ENCODE measurements around the gene WNT5B. TPM values are rescaled to one million over a fixed set of nuclear protein-coding genes. Genes with fewer than 3 reads are reported as not detected.

Gene WNT5B
- total and polyA plus RNA-seq, 9 of the 15 experiments (the other 6 are each of a cell fraction or from before 2014, with no cell fraction given): 0.42 to 16.8 (median 5.4) TPM

DNA sequence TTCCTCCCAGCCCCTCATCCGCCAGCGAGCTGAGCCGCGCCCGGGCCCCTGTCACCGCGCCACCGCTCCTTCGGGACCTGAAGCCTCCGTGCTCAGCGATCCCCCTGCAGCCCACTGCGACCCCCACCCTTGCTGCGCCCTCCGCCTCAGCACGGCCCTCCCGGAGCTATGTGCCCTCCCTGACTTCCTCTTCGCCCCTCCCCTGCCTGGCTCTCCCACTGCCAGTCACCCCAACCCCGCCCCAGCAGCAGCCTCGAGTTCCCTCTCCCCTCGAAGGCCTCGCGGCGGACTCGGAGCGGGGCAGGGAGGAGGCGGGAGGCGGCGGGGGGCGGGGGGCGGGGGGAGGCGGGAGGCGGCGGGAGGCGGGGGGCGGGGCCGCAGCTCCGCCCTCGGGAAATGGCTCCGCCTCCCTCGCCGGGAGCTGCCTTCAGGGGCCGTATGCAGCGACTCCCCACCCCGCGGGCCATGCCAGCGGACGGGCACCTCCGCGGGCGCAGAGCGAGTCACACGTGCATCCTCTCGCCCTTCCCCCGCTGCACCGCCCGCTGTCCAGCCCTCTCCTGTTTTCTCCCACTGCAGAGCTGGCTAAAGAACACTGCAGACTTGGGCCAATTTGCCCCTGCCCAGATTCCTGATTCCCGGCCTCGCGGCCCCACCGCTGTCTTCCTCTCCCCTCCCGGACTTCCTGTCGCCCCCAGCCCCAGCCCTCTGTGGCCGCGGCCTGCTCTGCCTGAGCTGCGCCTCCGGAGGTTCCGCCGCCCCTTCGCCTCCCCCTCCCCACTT lies 32.7 kb downstream of the WNT5B start (continued):
- TF ChIP-seq, protein P1, sequence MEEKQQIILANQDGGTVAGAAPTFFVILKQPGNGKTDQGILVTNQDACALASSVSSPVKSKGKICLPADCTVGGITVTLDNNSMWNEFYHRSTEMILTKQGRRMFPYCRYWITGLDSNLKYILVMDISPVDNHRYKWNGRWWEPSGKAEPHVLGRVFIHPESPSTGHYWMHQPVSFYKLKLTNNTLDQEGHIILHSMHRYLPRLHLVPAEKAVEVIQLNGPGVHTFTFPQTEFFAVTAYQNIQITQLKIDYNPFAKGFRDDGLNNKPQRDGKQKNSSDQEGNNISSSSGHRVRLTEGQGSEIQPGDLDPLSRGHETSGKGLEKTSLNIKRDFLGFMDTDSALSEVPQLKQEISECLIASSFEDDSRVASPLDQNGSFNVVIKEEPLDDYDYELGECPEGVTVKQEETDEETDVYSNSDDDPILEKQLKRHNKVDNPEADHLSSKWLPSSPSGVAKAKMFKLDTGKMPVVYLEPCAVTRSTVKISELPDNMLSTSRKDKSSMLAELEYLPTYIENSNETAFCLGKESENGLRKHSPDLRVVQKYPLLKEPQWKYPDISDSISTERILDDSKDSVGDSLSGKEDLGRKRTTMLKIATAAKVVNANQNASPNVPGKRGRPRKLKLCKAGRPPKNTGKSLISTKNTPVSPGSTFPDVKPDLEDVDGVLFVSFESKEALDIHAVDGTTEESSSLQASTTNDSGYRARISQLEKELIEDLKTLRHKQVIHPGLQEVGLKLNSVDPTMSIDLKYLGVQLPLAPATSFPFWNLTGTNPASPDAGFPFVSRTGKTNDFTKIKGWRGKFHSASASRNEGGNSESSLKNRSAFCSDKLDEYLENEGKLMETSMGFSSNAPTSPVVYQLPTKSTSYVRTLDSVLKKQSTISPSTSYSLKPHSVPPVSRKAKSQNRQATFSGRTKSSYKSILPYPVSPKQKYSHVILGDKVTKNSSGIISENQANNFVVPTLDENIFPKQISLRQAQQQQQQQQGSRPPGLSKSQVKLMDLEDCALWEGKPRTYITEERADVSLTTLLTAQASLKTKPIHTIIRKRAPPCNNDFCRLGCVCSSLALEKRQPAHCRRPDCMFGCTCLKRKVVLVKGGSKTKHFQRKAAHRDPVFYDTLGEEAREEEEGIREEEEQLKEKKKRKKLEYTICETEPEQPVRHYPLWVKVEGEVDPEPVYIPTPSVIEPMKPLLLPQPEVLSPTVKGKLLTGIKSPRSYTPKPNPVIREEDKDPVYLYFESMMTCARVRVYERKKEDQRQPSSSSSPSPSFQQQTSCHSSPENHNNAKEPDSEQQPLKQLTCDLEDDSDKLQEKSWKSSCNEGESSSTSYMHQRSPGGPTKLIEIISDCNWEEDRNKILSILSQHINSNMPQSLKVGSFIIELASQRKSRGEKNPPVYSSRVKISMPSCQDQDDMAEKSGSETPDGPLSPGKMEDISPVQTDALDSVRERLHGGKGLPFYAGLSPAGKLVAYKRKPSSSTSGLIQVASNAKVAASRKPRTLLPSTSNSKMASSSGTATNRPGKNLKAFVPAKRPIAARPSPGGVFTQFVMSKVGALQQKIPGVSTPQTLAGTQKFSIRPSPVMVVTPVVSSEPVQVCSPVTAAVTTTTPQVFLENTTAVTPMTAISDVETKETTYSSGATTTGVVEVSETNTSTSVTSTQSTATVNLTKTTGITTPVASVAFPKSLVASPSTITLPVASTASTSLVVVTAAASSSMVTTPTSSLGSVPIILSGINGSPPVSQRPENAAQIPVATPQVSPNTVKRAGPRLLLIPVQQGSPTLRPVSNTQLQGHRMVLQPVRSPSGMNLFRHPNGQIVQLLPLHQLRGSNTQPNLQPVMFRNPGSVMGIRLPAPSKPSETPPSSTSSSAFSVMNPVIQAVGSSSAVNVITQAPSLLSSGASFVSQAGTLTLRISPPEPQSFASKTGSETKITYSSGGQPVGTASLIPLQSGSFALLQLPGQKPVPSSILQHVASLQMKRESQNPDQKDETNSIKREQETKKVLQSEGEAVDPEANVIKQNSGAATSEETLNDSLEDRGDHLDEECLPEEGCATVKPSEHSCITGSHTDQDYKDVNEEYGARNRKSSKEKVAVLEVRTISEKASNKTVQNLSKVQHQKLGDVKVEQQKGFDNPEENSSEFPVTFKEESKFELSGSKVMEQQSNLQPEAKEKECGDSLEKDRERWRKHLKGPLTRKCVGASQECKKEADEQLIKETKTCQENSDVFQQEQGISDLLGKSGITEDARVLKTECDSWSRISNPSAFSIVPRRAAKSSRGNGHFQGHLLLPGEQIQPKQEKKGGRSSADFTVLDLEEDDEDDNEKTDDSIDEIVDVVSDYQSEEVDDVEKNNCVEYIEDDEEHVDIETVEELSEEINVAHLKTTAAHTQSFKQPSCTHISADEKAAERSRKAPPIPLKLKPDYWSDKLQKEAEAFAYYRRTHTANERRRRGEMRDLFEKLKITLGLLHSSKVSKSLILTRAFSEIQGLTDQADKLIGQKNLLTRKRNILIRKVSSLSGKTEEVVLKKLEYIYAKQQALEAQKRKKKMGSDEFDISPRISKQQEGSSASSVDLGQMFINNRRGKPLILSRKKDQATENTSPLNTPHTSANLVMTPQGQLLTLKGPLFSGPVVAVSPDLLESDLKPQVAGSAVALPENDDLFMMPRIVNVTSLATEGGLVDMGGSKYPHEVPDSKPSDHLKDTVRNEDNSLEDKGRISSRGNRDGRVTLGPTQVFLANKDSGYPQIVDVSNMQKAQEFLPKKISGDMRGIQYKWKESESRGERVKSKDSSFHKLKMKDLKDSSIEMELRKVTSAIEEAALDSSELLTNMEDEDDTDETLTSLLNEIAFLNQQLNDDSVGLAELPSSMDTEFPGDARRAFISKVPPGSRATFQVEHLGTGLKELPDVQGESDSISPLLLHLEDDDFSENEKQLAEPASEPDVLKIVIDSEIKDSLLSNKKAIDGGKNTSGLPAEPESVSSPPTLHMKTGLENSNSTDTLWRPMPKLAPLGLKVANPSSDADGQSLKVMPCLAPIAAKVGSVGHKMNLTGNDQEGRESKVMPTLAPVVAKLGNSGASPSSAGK (IDR thresholded peaks at IDR 0.05): no peak; the same call in 1 of the 2 replicates
- TF ChIP-seq STAG1 (CRISPR knock-in tag; IDR thresholded peaks at IDR 0.05; ENCODE audit: borderline replicate concordance): no peak
- no peak for TF ChIP-seq STAT5A (IDR thresholded peaks at IDR 0.05; ENCODE audit: borderline replicate concordance, low read length)
- TF ChIP-seq NBN (IDR thresholded peaks at IDR 0.05; ENCODE audit: low read depth): 0 out of 2 replicates have a peak, but pooled peaks have one; percentile 35
- TF ChIP-seq RFX7 (CRISPR knock-in tag; IDR thresholded peaks at IDR 0.05): no peak
- TF ChIP-seq, protein P2, sequence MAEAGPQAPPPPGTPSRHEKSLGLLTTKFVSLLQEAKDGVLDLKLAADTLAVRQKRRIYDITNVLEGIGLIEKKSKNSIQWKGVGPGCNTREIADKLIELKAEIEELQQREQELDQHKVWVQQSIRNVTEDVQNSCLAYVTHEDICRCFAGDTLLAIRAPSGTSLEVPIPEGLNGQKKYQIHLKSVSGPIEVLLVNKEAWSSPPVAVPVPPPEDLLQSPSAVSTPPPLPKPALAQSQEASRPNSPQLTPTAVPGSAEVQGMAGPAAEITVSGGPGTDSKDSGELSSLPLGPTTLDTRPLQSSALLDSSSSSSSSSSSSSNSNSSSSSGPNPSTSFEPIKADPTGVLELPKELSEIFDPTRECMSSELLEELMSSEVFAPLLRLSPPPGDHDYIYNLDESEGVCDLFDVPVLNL (CRISPR knock-in tag; IDR thresholded peaks at IDR 0.05; ENCODE audit: low read depth): no peak
- TF ChIP-seq ETS2 (tag; IDR thresholded peaks at IDR 0.05; ENCODE audit: borderline replicate concordance, poor library complexity, severe bottlenecking): no peak
- no peak for TF ChIP-seq RBM17 (IDR thresholded peaks at IDR 0.05; ENCODE audit: borderline replicate concordance, low read depth, low read length)
- TF ChIP-seq, protein P3, sequence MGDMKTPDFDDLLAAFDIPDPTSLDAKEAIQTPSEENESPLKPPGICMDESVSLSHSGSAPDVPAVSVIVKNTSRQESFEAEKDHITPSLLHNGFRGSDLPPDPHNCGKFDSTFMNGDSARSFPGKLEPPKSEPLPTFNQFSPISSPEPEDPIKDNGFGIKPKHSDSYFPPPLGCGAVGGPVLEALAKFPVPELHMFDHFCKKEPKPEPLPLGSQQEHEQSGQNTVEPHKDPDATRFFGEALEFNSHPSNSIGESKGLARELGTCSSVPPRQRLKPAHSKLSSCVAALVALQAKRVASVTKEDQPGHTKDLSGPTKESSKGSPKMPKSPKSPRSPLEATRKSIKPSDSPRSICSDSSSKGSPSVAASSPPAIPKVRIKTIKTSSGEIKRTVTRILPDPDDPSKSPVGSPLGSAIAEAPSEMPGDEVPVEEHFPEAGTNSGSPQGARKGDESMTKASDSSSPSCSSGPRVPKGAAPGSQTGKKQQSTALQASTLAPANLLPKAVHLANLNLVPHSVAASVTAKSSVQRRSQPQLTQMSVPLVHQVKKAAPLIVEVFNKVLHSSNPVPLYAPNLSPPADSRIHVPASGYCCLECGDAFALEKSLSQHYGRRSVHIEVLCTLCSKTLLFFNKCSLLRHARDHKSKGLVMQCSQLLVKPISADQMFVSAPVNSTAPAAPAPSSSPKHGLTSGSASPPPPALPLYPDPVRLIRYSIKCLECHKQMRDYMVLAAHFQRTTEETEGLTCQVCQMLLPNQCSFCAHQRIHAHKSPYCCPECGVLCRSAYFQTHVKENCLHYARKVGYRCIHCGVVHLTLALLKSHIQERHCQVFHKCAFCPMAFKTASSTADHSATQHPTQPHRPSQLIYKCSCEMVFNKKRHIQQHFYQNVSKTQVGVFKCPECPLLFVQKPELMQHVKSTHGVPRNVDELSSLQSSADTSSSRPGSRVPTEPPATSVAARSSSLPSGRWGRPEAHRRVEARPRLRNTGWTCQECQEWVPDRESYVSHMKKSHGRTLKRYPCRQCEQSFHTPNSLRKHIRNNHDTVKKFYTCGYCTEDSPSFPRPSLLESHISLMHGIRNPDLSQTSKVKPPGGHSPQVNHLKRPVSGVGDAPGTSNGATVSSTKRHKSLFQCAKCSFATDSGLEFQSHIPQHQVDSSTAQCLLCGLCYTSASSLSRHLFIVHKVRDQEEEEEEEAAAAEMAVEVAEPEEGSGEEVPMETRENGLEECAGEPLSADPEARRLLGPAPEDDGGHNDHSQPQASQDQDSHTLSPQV (IDR thresholded peaks at IDR 0.05): 0 out of 2 replicates have a peak, but pooled peaks have one; percentile 47

Data from K562 (cell line).